GM19035 (cell line): ENCODE results near the gene FNDC1.

Experiments used
- ATAC-seq: cut with Tn5 transposase; IDR thresholded peaks from one replicate; pipeline ENCODE4 v1.9.1; 2021; ENCODE audit not compliant: unreplicated experiment

The FNDC1 gene

GRCh38 chr6:159305159-159305558 lies 136.0 kb downstream of the FNDC1 start:
- ATAC-seq, result no peak

GRCh38 chr6:159305804-159306537 lies 136.8 kb downstream of the FNDC1 start:
- no peak for ATAC-seq

- ATAC-seq, result no peak
Observed at GRCh38 chr6:159307246-159307790, 138.1 kb downstream of the FNDC1 start.

- ATAC-seq, result no peak
Observed at GRCh38 chr6:159308198-159308597, 139.0 kb downstream of the FNDC1 start.

GRCh38 chr6:159309723-159310122 lies 140.5 kb downstream of the FNDC1 start:
- ATAC-seq, result no peak

- ATAC-seq, result no peak
Observed at GRCh38 chr6:159311618-159312017, 142.4 kb downstream of the FNDC1 start.

GRCh38 chr6:159312206-159312605 lies 143.0 kb downstream of the FNDC1 start:
- no peak for ATAC-seq

GRCh38 chr6:159313018-159313417 lies 143.8 kb downstream of the FNDC1 start:
- no peak for ATAC-seq

- no peak for ATAC-seq
Observed at GRCh38 chr6:159315562-159315961, 146.4 kb downstream of the FNDC1 start.

- ATAC-seq, result no peak
Observed at GRCh38 chr6:159317430-159317829, 148.2 kb downstream of the FNDC1 start.

- ATAC-seq, result no peak
Observed at GRCh38 chr6:159321267-159321666, 152.1 kb downstream of the FNDC1 start.
